OCI-LY7 (cell line): ENCODE data around the gene PARP3. TPM values are rescaled to one million over a fixed set of nuclear protein-coding genes. Genes with fewer than 3 reads are reported as not detected.

Experiments
- BruUV-seq: library from RNA; stranded (reverse); fragments of 400-500 nt; replicated peaks from 2 replicates; lab custom pipeline; 2021; lab: Mats Ljungman, UMichigan
- CTCF ChIA-PET: fragments of 300-600 bp; sonication (Branson Sonifier 250); formaldehyde crosslinking; loops from one replicate; lab custom pipeline; 2022; ENCODE audit warnings: antibody characterized with exemption; ENCODE audit not compliant: unreplicated experiment; lab: Charles Lee
- POLR2A ChIA-PET: fragments of 300-600 bp; sonication (Branson Sonifier 250); formaldehyde crosslinking; loops from one replicate; lab custom pipeline; 2022; ENCODE audit warnings: antibody characterized with exemption; lab: Charles Lee
- DNase-seq: peaks from one replicate; pipeline ENCODE4 v3.0.0-alpha.2; 2015; ENCODE audit warnings: low spot score
- H2AFZ ChIP-seq: fragments of 200-600 bp; sonication (generic), shearing (Covaris generic); 2 replicates; pipeline ENCODE4 v1.6.1; 2014; ENCODE audit warnings: mild to moderate bottlenecking, antibody characterized with exemption, low read length, moderate library complexity
- H3K27ac ChIP-seq: fragments of 200-600 bp; sonication (generic); 2 replicates; pipeline ENCODE4 v1.5.1; 2014; ENCODE audit warnings: mixed run types, low read depth, mild to moderate bottlenecking, moderate library complexity, low read length, inconsistent platforms; ENCODE audit not compliant: poor library complexity, severe bottlenecking
- H3K36me3 ChIP-seq: fragments of 200-600 bp; sonication (generic); 2 replicates; pipeline ENCODE4 v1.6.1; 2014; ENCODE audit warnings: mild to moderate bottlenecking, antibody characterized with exemption, low read length, moderate library complexity, mixed read lengths; ENCODE audit not compliant: insufficient read depth
- H3K4me1 ChIP-seq: fragments of 200-600 bp; sonication (generic); 2 replicates; pipeline ENCODE4 v1.5.1; 2014; ENCODE audit warnings: mild to moderate bottlenecking, low read length; ENCODE audit not compliant: insufficient read depth, poor library complexity, severe bottlenecking
- H3K4me2 ChIP-seq: fragments of 200-600 bp; sonication (generic); 2 replicates; pipeline ENCODE4 v1.6.1; 2014; ENCODE audit warnings: mild to moderate bottlenecking, low read length
- H3K4me3 ChIP-seq: fragments of 200-600 bp; sonication (generic); 2 replicates; pipeline ENCODE4 v1.5.1; 2014; ENCODE audit warnings: mild to moderate bottlenecking, low read depth, low read length; ENCODE audit not compliant: poor library complexity, severe bottlenecking
- H3K79me2 ChIP-seq: fragments of 200-600 bp; sonication (generic); 2 replicates; pipeline ENCODE4 v1.6.1; 2016; ENCODE audit warnings: low read depth, mild to moderate bottlenecking, low read length, moderate library complexity, mixed read lengths; ENCODE audit not compliant: insufficient read depth
- H3K9me2 ChIP-seq: fragments of 200-600 bp; sonication (generic); 2 replicates; pipeline ENCODE4 v1.6.1; 2016; ENCODE audit warnings: mild to moderate bottlenecking, low read length, mixed read lengths; ENCODE audit not compliant: insufficient read depth
- H3K9me3 ChIP-seq: fragments of 200-600 bp; sonication (generic); 2 replicates; pipeline ENCODE4 v1.6.1; 2014; ENCODE audit warnings: mild to moderate bottlenecking, mixed run types, low read length, mixed read lengths
- H4K20me1 ChIP-seq: fragments of 200-600 bp; sonication (generic); 2 replicates; pipeline ENCODE4 v1.6.1; 2014; ENCODE audit warnings: mild to moderate bottlenecking, antibody characterized with exemption, low read length, moderate library complexity, mixed read lengths; ENCODE audit not compliant: insufficient read depth
- CTCF ChIP-seq: fragments of 200-600 bp; sonication (generic); conservative IDR thresholded peaks from 2 replicates; pipeline ENCODE4 v1.5.1; 2014; ENCODE audit warnings: mild to moderate bottlenecking, antibody characterized with exemption, low read length, moderate library complexity, mixed read lengths
- EZH2phosphoT487 ChIP-seq: fragments of 200-600 bp; sonication (generic); IDR thresholded peaks from 2 replicates; pipeline ENCODE4 v1.6.1; 2018; ENCODE audit warnings: low read depth, borderline replicate concordance, mild to moderate bottlenecking, mixed run types, antibody characterized with exemption, low read length, moderate library complexity, mixed read lengths
- intact Hi-C: fragments of 100-400 bp; cut with micrococcal nuclease; formaldehyde crosslinking; loops from one replicate; pipeline ENCODE4 v1.10.0; 2022; ENCODE audit not compliant: unreplicated experiment
- total RNA-seq, 2 experiments: library from RNA; depleted of rRNA in 1 of 2; stranded (reverse); fragments of >200 nt in 1 of 2; shearing (Covaris generic) in 1 of 2; gene quantifications; 2 replicates each; pipeline ENCODE4 v1.2.3, GENCODE V29; 2014 to 2022

Gene PARP3
- total RNA-seq, 2 experiments from 2014 or later = 11.9 to 12.0 TPM

GRCh38 chr3:51995346-51996163, 53.4 kb downstream of the PARP3 start, which contains the start of gene RPL29:
TSS of gene RPL29 (minus strand) at chr3:51995895. CDS start at chr3:51995461, 434 bp downstream.
- CTCF ChIA-PET = no interaction called here
- no TSS peak for BruUV-seq

GRCh38 chr3:51997172-51997571, 55.0 kb downstream of the PARP3 start:
- BruUV-seq = no TSS peak
- POLR2A ChIA-PET = interaction anchor here (0.6 kb wide), 1 partner anchor 409 kb away, joined by 4 read pairs; no protein-coding TSS in a partner anchor

More at GRCh38 chr3:51995346-51996163, 53.4 kb downstream of the PARP3 start, which contains the start of gene RPL29:
- Histone ChIP-seq H3K4me1 (peaks cover 29% of the 10 kb centered on the region), H3K27ac (peak within 1 kb of the TSS; percentile 60), H3K9me2 (no peaks in the 10 kb centered on the region), H2AFZ (peak within 1 kb of the TSS; percentile 47; the same call in 1 of the 2 replicates), H3K79me2 (peaks cover 27% of the 10 kb centered on the region), H3K9me3 (no peaks in the 10 kb centered on the region), H3K4me3 (peak within 1 kb of the TSS; percentile 96), H4K20me1 (peaks cover 12% of the 10 kb centered on the region; the same call in 1 of the 2 replicates), H3K36me3 (peaks cover 44% of the 10 kb centered on the region), H3K4me2 (peak within 1 kb of the TSS; percentile 96)
- intact Hi-C loops = loop anchor here (1.0 to 2.0 kb wide), 2 partner anchors 21 to 53 kb away; partner anchors contain the start of genes ABHD14A, ABHD14B and PARP3
- TF ChIP-seq CTCF = no peak
- TF ChIP-seq EZH2phosphoT487 = no peak
- peak; percentile 96 for DNase-seq
- POLR2A ChIA-PET = interaction anchor here (0.7 to 2.4 kb wide), 5 partner anchors 22 to 61 kb away, joined by 3 to 11 read pairs (median 3); partner anchors contain the start of genes ABHD14B, PARP3 and RRP9

More at GRCh38 chr3:51997172-51997571, 55.0 kb downstream of the PARP3 start:
- Histone ChIP-seq H3K4me2 (no peak overlapping the region), H2AFZ (no peak overlapping the region), H3K9me2 (no peaks in the 10 kb centered on the region), H3K9me3 (no peaks in the 10 kb centered on the region), H3K36me3 (peaks cover 34% of the 10 kb centered on the region), H3K4me3 (no peak overlapping the region), H4K20me1 (peaks cover 9% of the 10 kb centered on the region; the same call in 1 of the 2 replicates), H3K27ac (no peak overlapping the region), H3K79me2 (peaks cover 27% of the 10 kb centered on the region), H3K4me1 (peaks cover 28% of the 10 kb centered on the region)
- intact Hi-C loops = no loop called here
- no peak for TF ChIP-seq EZH2phosphoT487
- TF ChIP-seq CTCF = no peak
- CTCF ChIA-PET = no interaction called here
- no peak for DNase-seq
